ENCODE data around the gene NAA10. TPM values are rescaled to one million over a fixed set of nuclear protein-coding genes. Genes with fewer than 3 reads are reported as not detected.

Gene NAA10
- polyA plus RNA-seq, 2 of the 4 experiments (the other 2 are of a cell fraction) = 63.5 to 230 TPM

DNA sequence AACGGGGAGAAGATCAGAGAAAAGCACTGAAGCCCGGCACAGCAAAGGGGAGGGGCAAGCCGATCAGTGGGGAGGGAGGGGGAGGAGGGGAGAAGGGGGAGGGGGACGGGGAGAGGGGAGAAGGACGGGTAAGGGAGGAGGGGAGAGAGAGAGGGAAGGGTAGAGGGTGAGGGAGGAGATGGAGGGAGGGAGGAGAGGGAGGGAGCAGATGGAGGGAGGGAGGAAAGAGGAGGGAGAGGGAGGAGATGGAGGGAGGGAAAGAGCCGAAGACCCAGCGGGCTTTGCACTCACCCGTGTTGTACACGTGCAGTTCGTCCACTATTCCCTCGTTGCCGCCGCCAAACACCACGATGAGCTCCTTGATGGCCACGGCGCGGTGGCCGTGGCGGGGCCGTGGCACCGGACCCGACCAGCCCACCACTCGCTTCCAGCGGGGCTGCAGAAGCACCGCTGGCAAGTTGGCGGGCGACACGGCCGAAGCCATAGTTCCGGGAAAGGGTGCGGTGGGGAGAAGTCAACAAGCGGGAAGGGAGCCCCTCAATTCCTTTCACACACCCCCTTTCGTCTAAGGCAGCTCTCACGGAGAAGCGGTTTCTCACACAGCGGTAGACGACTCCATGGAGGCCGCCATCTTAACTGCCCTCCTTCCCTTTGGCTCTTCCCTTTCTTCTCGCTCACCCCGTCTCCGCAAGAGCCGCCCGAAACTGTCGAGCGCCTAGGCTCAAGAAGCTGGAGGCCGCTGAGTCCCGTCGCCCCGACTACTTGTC is 35.7 kb upstream of the NAA10 start (continued):
- TF ChIP-seq, protein P1, sequence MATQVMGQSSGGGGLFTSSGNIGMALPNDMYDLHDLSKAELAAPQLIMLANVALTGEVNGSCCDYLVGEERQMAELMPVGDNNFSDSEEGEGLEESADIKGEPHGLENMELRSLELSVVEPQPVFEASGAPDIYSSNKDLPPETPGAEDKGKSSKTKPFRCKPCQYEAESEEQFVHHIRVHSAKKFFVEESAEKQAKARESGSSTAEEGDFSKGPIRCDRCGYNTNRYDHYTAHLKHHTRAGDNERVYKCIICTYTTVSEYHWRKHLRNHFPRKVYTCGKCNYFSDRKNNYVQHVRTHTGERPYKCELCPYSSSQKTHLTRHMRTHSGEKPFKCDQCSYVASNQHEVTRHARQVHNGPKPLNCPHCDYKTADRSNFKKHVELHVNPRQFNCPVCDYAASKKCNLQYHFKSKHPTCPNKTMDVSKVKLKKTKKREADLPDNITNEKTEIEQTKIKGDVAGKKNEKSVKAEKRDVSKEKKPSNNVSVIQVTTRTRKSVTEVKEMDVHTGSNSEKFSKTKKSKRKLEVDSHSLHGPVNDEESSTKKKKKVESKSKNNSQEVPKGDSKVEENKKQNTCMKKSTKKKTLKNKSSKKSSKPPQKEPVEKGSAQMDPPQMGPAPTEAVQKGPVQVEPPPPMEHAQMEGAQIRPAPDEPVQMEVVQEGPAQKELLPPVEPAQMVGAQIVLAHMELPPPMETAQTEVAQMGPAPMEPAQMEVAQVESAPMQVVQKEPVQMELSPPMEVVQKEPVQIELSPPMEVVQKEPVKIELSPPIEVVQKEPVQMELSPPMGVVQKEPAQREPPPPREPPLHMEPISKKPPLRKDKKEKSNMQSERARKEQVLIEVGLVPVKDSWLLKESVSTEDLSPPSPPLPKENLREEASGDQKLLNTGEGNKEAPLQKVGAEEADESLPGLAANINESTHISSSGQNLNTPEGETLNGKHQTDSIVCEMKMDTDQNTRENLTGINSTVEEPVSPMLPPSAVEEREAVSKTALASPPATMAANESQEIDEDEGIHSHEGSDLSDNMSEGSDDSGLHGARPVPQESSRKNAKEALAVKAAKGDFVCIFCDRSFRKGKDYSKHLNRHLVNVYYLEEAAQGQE (IDR thresholded peaks at IDR 0.05) = no peak
- TF ChIP-seq GATA3 (IDR thresholded peaks at IDR 0.05; ENCODE audit: borderline replicate concordance) (no peak), TFCP2L1 (CRISPR knock-in tag; IDR thresholded peaks at IDR 0.05) (no peak), ZFP36 (IDR thresholded peaks at IDR 0.05; ENCODE audit: borderline replicate concordance, partially characterized antibody) (no peak), HOXB5 (CRISPR knock-in tag; IDR thresholded peaks at IDR 0.05) (no peak), PBX3 (IDR thresholded peaks at IDR 0.05) (0 out of 2 replicates have a peak, but pooled peaks have one; percentile 22), RCOR1 (IDR thresholded peaks at IDR 0.05; ENCODE audit: low read depth, low read length) (no peak), EP300 (IDR thresholded peaks at IDR 0.05) (no peak), EHF (CRISPR knock-in tag; IDR thresholded peaks at IDR 0.05) (no peak), CBX8 (IDR thresholded peaks at IDR 0.05) (no peak), HOXA7 (CRISPR knock-in tag; IDR thresholded peaks at IDR 0.05) (no peak), EHMT2 (IDR thresholded peaks at IDR 0.05; ENCODE audit: low read depth) (no peak), HOXB13 (CRISPR knock-in tag; IDR thresholded peaks at IDR 0.05; ENCODE audit: low read depth) (no peak), RNF2 (IDR thresholded peaks at IDR 0.05; ENCODE audit: borderline replicate concordance, low read depth) (no peak), NFE2L2 (conservative IDR thresholded peaks at IDR 0.05; ENCODE audit: low read length) (no peak), KDM1A (IDR thresholded peaks at IDR 0.05; ENCODE audit: low read depth) (no peak)

DNA sequence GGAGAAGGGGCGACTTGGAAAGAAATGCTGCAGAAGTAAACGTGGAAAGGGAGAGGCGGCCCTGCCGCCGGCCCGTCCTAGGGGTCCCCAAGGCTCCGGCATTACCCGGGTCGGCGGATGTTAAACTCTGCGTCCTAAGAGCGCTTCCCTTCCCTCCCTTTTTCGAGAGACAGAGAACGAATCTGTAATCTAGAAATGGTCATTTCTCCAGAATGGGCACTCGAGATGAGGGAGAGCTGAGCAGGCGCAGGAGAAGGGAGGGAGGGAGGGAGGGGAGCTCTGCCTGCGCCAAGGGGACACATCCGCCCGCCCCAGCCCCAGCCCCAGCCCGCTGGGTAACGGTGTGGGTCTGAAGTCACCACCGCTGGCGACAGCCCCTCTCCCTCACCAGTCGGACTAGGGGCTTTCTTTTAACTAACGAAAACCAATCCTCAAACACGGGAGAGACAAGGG is 35.1 kb upstream of the NAA10 start:
- TF ChIP-seq MYC (IDR thresholded peaks at IDR 0.05; ENCODE audit: borderline replicate concordance, low read length) (no peak), KDM5A (IDR thresholded peaks at IDR 0.05) (no peak), GATA3 (IDR thresholded peaks at IDR 0.05; ENCODE audit: borderline replicate concordance) (no peak), EP300 (IDR thresholded peaks at IDR 0.05) (no peak), TP53 (CRISPR knock-in tag; IDR thresholded peaks at IDR 0.05) (no peak), SMC3 (IDR thresholded peaks at IDR 0.05) (no peak), TFCP2L1 (CRISPR knock-in tag; IDR thresholded peaks at IDR 0.05) (no peak), ZNF302 (CRISPR knock-in tag; IDR thresholded peaks at IDR 0.05) (no peak), POLR2A (IDR thresholded peaks at IDR 0.05; ENCODE audit: low read length) (no peak), MAFK (IDR thresholded peaks at IDR 0.05; ENCODE audit: partially characterized antibody) (no peak), CEBPB (IDR thresholded peaks at IDR 0.05) (no peak), HOXB13 (CRISPR knock-in tag; IDR thresholded peaks at IDR 0.05; ENCODE audit: low read depth) (no peak), NFE2L2 (conservative IDR thresholded peaks at IDR 0.05; ENCODE audit: low read length) (no peak), ZSCAN20 (CRISPR knock-in tag; IDR thresholded peaks at IDR 0.05) (no peak), ZFP36 (IDR thresholded peaks at IDR 0.05; ENCODE audit: borderline replicate concordance, partially characterized antibody) (no peak), RCOR1 (IDR thresholded peaks at IDR 0.05; ENCODE audit: low read depth, low read length) (no peak)
- TF ChIP-seq, protein P1 (IDR thresholded peaks at IDR 0.05) = no peak
- TF ChIP-seq, protein P2, sequence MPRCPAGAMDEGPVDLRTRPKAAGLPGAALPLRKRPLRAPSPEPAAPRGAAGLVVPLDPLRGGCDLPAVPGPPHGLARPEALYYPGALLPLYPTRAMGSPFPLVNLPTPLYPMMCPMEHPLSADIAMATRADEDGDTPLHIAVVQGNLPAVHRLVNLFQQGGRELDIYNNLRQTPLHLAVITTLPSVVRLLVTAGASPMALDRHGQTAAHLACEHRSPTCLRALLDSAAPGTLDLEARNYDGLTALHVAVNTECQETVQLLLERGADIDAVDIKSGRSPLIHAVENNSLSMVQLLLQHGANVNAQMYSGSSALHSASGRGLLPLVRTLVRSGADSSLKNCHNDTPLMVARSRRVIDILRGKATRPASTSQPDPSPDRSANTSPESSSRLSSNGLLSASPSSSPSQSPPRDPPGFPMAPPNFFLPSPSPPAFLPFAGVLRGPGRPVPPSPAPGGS (IDR thresholded peaks at IDR 0.05) = no peak
- TF ChIP-seq, protein P3, sequence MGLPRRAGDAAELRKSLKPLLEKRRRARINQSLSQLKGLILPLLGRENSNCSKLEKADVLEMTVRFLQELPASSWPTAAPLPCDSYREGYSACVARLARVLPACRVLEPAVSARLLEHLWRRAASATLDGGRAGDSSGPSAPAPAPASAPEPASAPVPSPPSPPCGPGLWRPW (IDR thresholded peaks at IDR 0.05) = no peak
- Histone ChIP-seq H3K4me3 (peak overlapping the region; percentile 100), H3K4me1 (peaks cover 34% of the 10 kb centered on the region), H3K9me3 (no peaks in the 10 kb centered on the region), H3K27ac (peak overlapping the region; percentile 99 to 100), H3K4me2 (peak overlapping the region; percentile 99)
- FAIRE-seq (no peak), ATAC-seq (no peak), DNase-seq (ENCODE audit: low read depth in 1 of 2, low spot score in 1 of 2) (no peak)
- 4% methylated on average over 17 of the region's 26 CpGs for WGBS (ENCODE audit: missing lambda C conversion rate)
- ChIA-PET CTCF (interaction anchor here (1.1 to 4.5 kb wide), 3 partner anchors 12 to 22 kb away, joined by 3 to 33 read pairs (median 5); no protein-coding TSS in a partner anchor), POLR2A (no interaction called here)

Measured in A549 (cell line).